HEK293 (cell line): ENCODE measurements around the gene FCAR.
"Not testable (repeated sequence)": the region's sequence is repeated elsewhere in the genome, so short reads cannot be mapped to it uniquely, and the experiment has no call there.

Experiments used
- CTCF ChIA-PET: fragments of 350-600 bp; formaldehyde crosslinking; extraction: SDS; loops from one replicate; lab custom pipeline; 2021; ENCODE audit warnings: antibody characterized with exemption; lab: Yijun Ruan, JAX
- POLR2A ChIA-PET: fragments of 300-600 bp; formaldehyde crosslinking; extraction: SDS; loops from one replicate; lab custom pipeline; 2020; ENCODE audit warnings: antibody characterized with exemption, inconsistent platforms; lab: Yijun Ruan, JAX
- H3K27ac ChIP-seq: fragments of 200-500 bp; sonication (Bioruptor generic); 2 replicates; pipeline ENCODE4 v1.5.1; 2014; ENCODE audit warnings: low read depth, low read length, control low read depth, inconsistent platforms; ENCODE audit errors: extremely low read depth
- H3K36me3 ChIP-seq, 2 experiments: fragments of 200-500 bp in 1 of 2; sonication (Bioruptor generic) in 1 of 2; 1 replicate in 1 of 2; 2 replicates in 1 of 2; pipeline ENCODE4 v1.5.1; 2014 to 2017; ENCODE audit warnings: inconsistent platforms in 2 of 2, low read length in 2 of 2; ENCODE audit not compliant: control insufficient read depth in 2 of 2, insufficient read depth in 1 of 2
- H3K4me1 ChIP-seq: fragments of 200-500 bp; sonication (Bioruptor generic); 2 replicates; pipeline ENCODE4 v1.5.1; 2014; ENCODE audit warnings: mild to moderate bottlenecking, low read length, inconsistent platforms; ENCODE audit not compliant: control insufficient read depth, insufficient read depth
- H3K4me3 ChIP-seq: 2 replicates; pipeline ENCODE4 v1.5.1; 2011; ENCODE audit warnings: low read depth, mild to moderate bottlenecking, control low read depth, low read length, moderate library complexity
- H3K9me3 ChIP-seq: fragments of 200-500 bp; sonication (Bioruptor generic); 2 replicates; pipeline ENCODE4 v1.5.1; 2014; ENCODE audit warnings: low read depth, low read length, inconsistent platforms; ENCODE audit not compliant: control insufficient read depth, insufficient read depth
- KLF10 ChIP-seq: fragments of 450-650 bp; IDR thresholded peaks from 2 replicates; pipeline ENCODE4 v1.5.1; 2018; ENCODE audit warnings: missing biosample characterization, mild to moderate bottlenecking, missing genetic modification characterization
- MEIS1 ChIP-seq: sonication (generic); formaldehyde crosslinking; IDR thresholded peaks from 2 replicates; pipeline ENCODE4 v1.8.1; 2022; ENCODE audit warnings: missing genetic modification reagents, mild to moderate bottlenecking, borderline replicate concordance
- OSR2 ChIP-seq: fragments of 450-650 bp; formaldehyde crosslinking; IDR thresholded peaks from 2 replicates; pipeline ENCODE4 v1.5.1; 2016; ENCODE audit warnings: missing biosample characterization, missing genetic modification characterization
- PRDM4 ChIP-seq: fragments of 450-650 bp; formaldehyde crosslinking; IDR thresholded peaks from 2 replicates; pipeline ENCODE4 v1.5.1; 2017; ENCODE audit warnings: missing biosample characterization, missing genetic modification characterization
- ZBTB17 ChIP-seq: fragments of 450-650 bp; formaldehyde crosslinking; IDR thresholded peaks from 2 replicates; pipeline ENCODE4 v1.5.1; 2016; ENCODE audit warnings: missing biosample characterization, missing genetic modification characterization
- ZBTB21 ChIP-seq: fragments of 450-650 bp; formaldehyde crosslinking; IDR thresholded peaks from 2 replicates; pipeline ENCODE4 v1.5.1; 2017; ENCODE audit warnings: missing biosample characterization, missing genetic modification characterization
- ZBTB8A ChIP-seq: fragments of 450-650 bp; formaldehyde crosslinking; IDR thresholded peaks from 2 replicates; pipeline ENCODE4 v1.5.1; 2016; ENCODE audit warnings: missing biosample characterization, missing genetic modification characterization
- ZFP3 ChIP-seq: fragments of 450-650 bp; formaldehyde crosslinking; IDR thresholded peaks from 2 replicates; pipeline ENCODE4 v1.5.1; 2016; ENCODE audit warnings: low read depth, missing biosample characterization, missing genetic modification characterization
- ZFP69B ChIP-seq: fragments of 450-650 bp; formaldehyde crosslinking; IDR thresholded peaks from 2 replicates; pipeline ENCODE4 v1.5.1; 2016; ENCODE audit warnings: missing biosample characterization, missing genetic modification characterization
- ZNF202 ChIP-seq: fragments of 450-650 bp; formaldehyde crosslinking; IDR thresholded peaks from 2 replicates; pipeline ENCODE4 v1.5.1; 2016; ENCODE audit warnings: missing biosample characterization, missing genetic modification characterization, borderline replicate concordance
- ZNF266 ChIP-seq: fragments of 450-650 bp; formaldehyde crosslinking; IDR thresholded peaks from 2 replicates; pipeline ENCODE4 v1.5.1; 2016; ENCODE audit warnings: missing biosample characterization, missing genetic modification characterization, low read depth
- ZNF274 ChIP-seq, 2 experiments: fragments of 200-500 bp in 1 of 2; fragments of 450-650 bp in 1 of 2; sonication (Bioruptor generic) in 1 of 2; formaldehyde crosslinking in 1 of 2; IDR thresholded peaks; 2 replicates each; pipeline versions ENCODE4 v1.5.1 to v1.6.1; 2014 to 2016; ENCODE audit warnings: borderline replicate concordance in 1 of 2, inconsistent platforms in 1 of 2, low read length in 1 of 2, missing biosample characterization in 1 of 2, missing genetic modification characterization in 1 of 2
- ZNF280C ChIP-seq: fragments of 450-650 bp; formaldehyde crosslinking; IDR thresholded peaks from 2 replicates; pipeline ENCODE4 v1.5.1; 2016; ENCODE audit warnings: missing biosample characterization, missing genetic modification characterization
- ZNF335 ChIP-seq: fragments of 450-650 bp; formaldehyde crosslinking; conservative IDR thresholded peaks from 2 replicates; pipeline ENCODE4 v1.5.1; 2016; ENCODE audit warnings: missing biosample characterization, missing genetic modification characterization
- ZNF473 ChIP-seq: fragments of 450-650 bp; formaldehyde crosslinking; IDR thresholded peaks from 2 replicates; pipeline ENCODE4 v1.5.1; 2017; ENCODE audit warnings: missing biosample characterization, missing genetic modification characterization
- ZNF521 ChIP-seq: fragments of 450-650 bp; formaldehyde crosslinking; IDR thresholded peaks from 2 replicates; pipeline ENCODE4 v1.5.1; 2017; ENCODE audit warnings: missing biosample characterization, mild to moderate bottlenecking, missing genetic modification characterization
- ZNF530 ChIP-seq: fragments of 450-650 bp; formaldehyde crosslinking; IDR thresholded peaks from 2 replicates; pipeline ENCODE4 v1.5.1; 2016; ENCODE audit warnings: low read depth, missing biosample characterization, missing genetic modification characterization
- ZNF560 ChIP-seq: fragments of 450-650 bp; formaldehyde crosslinking; IDR thresholded peaks from 2 replicates; pipeline ENCODE4 v1.5.1; 2017; ENCODE audit warnings: missing biosample characterization, missing genetic modification characterization, borderline replicate concordance
- ZNF571 ChIP-seq: fragments of 450-650 bp; formaldehyde crosslinking; IDR thresholded peaks from 2 replicates; pipeline ENCODE4 v1.5.0; 2017; ENCODE audit warnings: missing biosample characterization, missing genetic modification characterization
- ZNF645 ChIP-seq: fragments of 450-650 bp; formaldehyde crosslinking; IDR thresholded peaks from 2 replicates; pipeline ENCODE4; 2016; ENCODE audit warnings: missing biosample characterization, missing genetic modification characterization
- ZNF670 ChIP-seq: fragments of 450-650 bp; formaldehyde crosslinking; IDR thresholded peaks from 2 replicates; pipeline ENCODE4 v1.5.1; 2016; ENCODE audit warnings: missing biosample characterization, missing genetic modification characterization, low read depth
- ZNF747 ChIP-seq: fragments of 450-650 bp; formaldehyde crosslinking; IDR thresholded peaks from 2 replicates; pipeline ENCODE4 v1.5.1; 2016; ENCODE audit warnings: missing biosample characterization, missing genetic modification characterization
- ZNF837 ChIP-seq: fragments of 450-650 bp; formaldehyde crosslinking; IDR thresholded peaks from 2 replicates; pipeline ENCODE4 v1.5.1; 2016; ENCODE audit warnings: missing biosample characterization, missing genetic modification characterization
- ZNF843 ChIP-seq: fragments of 450-650 bp; formaldehyde crosslinking; IDR thresholded peaks from 2 replicates; pipeline ENCODE4 v1.5.1; 2016; ENCODE audit warnings: missing biosample characterization, missing genetic modification characterization

The FCAR gene

GRCh38 chr19:54893406-54893805, 19.4 kb downstream of the FCAR start:
- Histone ChIP-seq H3K27ac (no peak overlapping the region), H3K4me1 (no peaks in the 10 kb centered on the region), H3K9me3 (no peaks in the 10 kb centered on the region)
- TF ChIP-seq ZFP3 (tag by site-specific recombination) = no peak
- TF ChIP-seq ZNF274 (IDR thresholded peaks at IDR 0.05; ENCODE audit: low read length) = no peak
- no peak for TF ChIP-seq ZNF274 (tag by site-specific recombination; IDR thresholded peaks at IDR 0.05; ENCODE audit: borderline replicate concordance)
- TF ChIP-seq ZNF837 (tag by site-specific recombination) = no peak
- TF ChIP-seq ZNF521 (tag by site-specific recombination) = no peak
- no peak for TF ChIP-seq ZNF280C (tag by site-specific recombination)
- TF ChIP-seq ZNF747 (tag by site-specific recombination) = no peak
- no peak for TF ChIP-seq ZNF335 (tag by site-specific recombination)
- TF ChIP-seq KLF10 (tag by site-specific recombination) = no peak
- no peak for TF ChIP-seq ZBTB17 (tag by site-specific recombination)
- TF ChIP-seq ZNF560 (tag by site-specific recombination) = no peak
- no peak for TF ChIP-seq ZFP69B
- no peak for TF ChIP-seq ZNF473 (tag by site-specific recombination)
- TF ChIP-seq, all 188 proteins: peak for 0
- ChIA-PET POLR2A (interaction anchor here (0.7 kb wide), 2 partner anchors 76 to 100 kb away, joined by 3 to 6 read pairs; no protein-coding TSS in a partner anchor), CTCF (interaction anchor here (0.5 to 3.5 kb wide), 4 partner anchors 9 to 216 kb away, joined by 3 to 18 read pairs (median 4); no protein-coding TSS in a partner anchor)
- Histone ChIP-seq H3K36me3 (no peaks in the 10 kb centered on the region), H3K4me3 (no peak overlapping the region)

- not testable (repeated sequence) for H3K36me3 ChIP-seq, H3K27ac ChIP-seq, H3K4me1 ChIP-seq, H3K9me3 ChIP-seq, H3K4me3 ChIP-seq
- CTCF ChIA-PET = interaction anchor here (0.6 to 1.1 kb wide), 2 partner anchors 8 to 21 kb away, joined by 3 to 4 read pairs; no protein-coding TSS in a partner anchor
- POLR2A ChIA-PET = interaction anchor here (0.7 kb wide), 2 partner anchors 75 to 101 kb away, joined by 3 to 6 read pairs; no protein-coding TSS in a partner anchor
Measured at GRCh38 chr19:54894106-54894505, 20.1 kb downstream of the FCAR start.

GRCh38 chr19:54896036-54896435, 22.0 kb downstream of the FCAR start:
- H3K4me1 ChIP-seq = no peaks in the 10 kb centered on the region
- ChIA-PET POLR2A (no interaction called here), CTCF (interaction anchor here (0.8 kb wide), 1 partner anchor 415 kb away, joined by 4 read pairs; no protein-coding TSS in a partner anchor)
- no peak overlapping the region for H3K27ac ChIP-seq
- H3K9me3 ChIP-seq = no peaks in the 10 kb centered on the region
- no peak overlapping the region for H3K4me3 ChIP-seq
- H3K36me3 ChIP-seq = no peaks in the 10 kb centered on the region
- TF ChIP-seq ZBTB8A (tag by site-specific recombination) (no peak), ZNF280C (tag by site-specific recombination) (no peak), OSR2 (tag by site-specific recombination) (no peak), ZNF645 (tag by site-specific recombination) (no peak), ZNF266 (tag by site-specific recombination) (no peak), MEIS1 (CRISPR knock-in tag) (no peak), ZBTB21 (tag by site-specific recombination) (no peak), ZNF571 (tag by site-specific recombination) (no peak), ZNF843 (tag by site-specific recombination) (no peak), ZBTB17 (tag by site-specific recombination) (no peak), ZNF530 (no peak), ZNF202 (tag by site-specific recombination) (no peak), ZNF670 (tag by site-specific recombination) (no peak), PRDM4 (tag by site-specific recombination) (no peak)
